GM18508 (cell line): Measurements from ENCODE around the gene PREPL.
"Not testable (repeated sequence)": the region's sequence is repeated elsewhere in the genome, so short reads cannot be mapped to it uniquely, and the experiment has no call there.

Experiments
- ATAC-seq: cut with Tn5 transposase; IDR thresholded peaks from one replicate; pipeline ENCODE4 v1.9.1; 2021; ENCODE audit warnings: moderate number of reproducible peaks; ENCODE audit not compliant: insufficient read depth, unreplicated experiment

Gene PREPL

DNA sequence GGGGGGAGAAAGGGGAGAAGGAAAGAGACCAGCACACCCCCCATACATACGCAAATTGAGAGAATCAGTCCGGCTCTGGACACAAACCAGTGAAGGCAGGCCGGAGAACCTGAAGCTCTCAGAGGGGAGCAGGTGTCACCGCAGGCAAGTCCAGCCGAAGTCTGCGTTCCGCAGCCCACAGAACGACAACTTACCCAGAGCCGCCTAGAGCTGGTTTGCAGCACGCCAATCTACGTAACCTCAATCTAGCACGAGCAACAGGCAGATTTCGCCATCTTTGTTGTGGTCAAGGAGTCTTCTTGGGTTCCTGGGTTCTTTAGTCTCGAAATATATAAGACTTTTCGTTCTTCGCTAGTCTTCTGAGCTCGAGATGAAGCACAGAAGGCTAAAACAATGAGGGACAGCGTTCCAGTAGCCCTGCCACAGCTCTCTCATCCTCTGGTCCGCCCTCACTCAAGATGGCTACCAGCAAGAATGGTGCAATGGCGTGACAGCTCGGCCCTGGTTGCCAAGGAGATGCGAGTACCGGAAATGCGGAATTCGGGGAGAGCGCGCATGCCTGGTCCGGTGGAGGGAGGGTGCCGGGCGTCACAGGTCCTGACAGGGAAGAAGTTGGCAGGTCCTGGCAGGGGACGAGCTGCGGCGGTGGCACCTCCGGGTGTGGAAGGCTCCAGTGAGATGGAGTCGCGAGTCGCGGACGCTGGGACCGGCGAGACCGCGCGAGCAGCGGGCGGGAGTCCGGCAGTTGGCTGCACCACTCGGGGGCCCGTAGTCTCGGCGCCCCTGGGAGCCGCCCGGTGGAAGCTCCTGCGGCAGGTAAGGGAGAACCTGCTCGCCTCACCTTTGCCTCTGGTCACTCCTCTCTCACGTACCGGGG, at the start of gene PREPL, which contains the start of gene CAMKMT:
Gene PREPL, minus strand, starts transcription at position 165 of the 877 bp plus-strand sequence. CDS start 15,152 bp downstream, outside the sequence.
Gene CAMKMT, plus strand, starts transcription at position 618 of the 877 bp plus-strand sequence.
- peak; percentile 46 for ATAC-seq

DNA sequence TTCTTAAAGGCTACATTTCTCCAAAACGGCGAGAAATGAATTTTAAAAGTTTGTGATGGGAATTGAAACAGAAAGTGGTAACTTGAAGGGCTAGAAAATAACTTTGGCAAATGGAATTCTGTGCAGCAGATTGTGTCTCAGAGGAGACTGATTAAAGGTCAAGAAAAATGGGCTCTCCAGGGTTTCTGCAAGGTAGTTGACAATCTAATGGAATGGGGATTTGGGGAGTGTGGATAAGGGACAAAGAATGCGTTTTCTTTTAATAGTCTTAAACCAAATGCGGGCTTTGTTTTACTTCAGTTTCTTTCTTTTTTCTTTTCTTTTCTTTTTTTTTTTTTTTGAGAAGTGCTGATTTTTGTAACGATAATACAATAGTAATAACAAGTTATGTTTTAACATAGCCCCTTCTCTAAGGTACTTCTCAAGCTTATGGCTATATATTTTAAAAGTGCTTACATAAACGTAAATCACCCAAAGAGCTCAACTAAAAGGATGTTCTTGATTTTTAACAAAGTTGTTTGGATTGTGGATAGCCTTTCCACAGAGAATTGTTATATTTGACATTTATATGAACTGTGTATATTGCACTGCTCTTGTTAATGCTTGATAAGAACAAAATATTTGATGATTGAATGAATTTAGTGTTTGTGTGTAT, 37.1 kb upstream of the PREPL start:
- ATAC-seq, result no peak

DNA sequence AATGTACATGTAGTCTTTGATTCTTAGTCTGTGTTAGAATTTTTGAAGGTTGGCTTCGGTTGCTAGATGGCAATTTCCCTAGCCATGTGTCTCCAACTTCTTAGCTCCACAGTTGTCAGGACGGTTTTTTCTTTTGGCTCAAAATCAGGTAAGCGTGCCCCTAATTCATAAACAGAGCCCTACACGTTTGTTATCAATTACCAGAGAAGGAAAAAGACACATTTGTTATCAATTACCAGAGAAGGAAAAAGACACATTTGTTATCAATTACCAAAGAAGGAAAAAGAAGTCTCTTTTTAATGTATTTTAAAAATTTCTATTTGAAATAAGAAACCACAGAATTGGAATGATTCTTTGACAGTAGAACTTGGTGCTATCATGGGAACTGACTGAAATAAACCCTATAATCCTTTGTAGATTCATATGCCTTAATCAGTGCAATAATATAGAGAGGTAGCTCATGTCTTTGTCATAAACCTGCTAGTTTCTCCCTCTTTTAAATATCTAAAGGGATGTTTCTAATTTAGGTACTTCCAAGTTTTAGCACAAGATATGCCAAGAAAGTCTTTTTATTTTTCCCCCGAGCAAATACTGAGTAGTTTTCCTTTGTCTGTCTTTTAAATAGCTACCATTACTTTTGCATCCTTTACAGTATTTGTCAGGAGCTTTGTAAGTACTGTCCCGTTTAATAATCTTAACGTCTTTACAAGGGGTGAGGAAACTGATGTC, 36.3 kb upstream of the PREPL start:
- no peak for ATAC-seq

GRCh38 chr2:44392338-44392943, 31.1 kb upstream of the PREPL start:
- ATAC-seq, result no peak

DNA sequence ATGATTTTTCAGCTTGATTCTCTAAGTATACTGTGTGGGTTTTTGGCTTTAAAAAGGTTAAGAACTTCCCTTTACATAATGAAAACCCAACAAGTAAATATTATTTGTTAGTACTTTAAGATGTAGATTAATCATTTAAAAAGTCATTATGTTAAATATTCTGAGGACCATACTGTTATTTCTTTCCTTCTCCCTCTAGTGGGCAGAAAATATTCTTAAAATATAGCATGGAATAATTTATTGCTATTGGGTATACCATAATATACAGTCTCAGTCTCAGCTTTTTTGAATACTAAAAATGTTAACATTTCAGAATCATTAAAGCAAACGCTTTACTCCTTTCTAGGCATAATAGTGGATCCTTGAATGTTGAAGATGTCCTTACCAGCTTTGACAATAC, 28.6 kb upstream of the PREPL start:
- no peak for ATAC-seq

GRCh38 chr2:44388877-44389276, 27.6 kb upstream of the PREPL start:
- ATAC-seq, result no peak

- ATAC-seq, result not testable (repeated sequence)
Observed at GRCh38 chr2:44385226-44385625, 23.9 kb upstream of the PREPL start.

- ATAC-seq, result no peak
Observed at GRCh38 chr2:44377486-44377885, 16.2 kb upstream of the PREPL start.

DNA sequence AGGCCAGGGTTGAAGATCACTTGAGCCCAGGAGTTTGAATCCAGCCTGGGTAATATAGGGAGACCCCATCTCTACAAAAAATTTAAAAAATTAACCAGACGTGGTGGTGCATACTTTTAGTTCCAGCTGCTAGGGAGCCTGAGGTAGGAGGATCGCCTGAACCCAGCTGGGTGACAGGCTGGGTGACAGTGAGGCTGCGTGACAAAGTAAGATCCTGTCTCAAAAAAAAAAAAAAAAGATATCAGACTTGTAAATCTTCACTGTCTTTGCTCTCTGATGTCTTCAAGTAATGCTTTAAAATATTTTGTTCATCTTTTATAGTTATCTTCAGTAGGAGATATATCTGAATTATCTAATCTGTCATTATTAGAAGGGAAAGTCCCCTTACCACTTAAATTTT, 11.0 kb upstream of the PREPL start:
- ATAC-seq, result no peak

DNA sequence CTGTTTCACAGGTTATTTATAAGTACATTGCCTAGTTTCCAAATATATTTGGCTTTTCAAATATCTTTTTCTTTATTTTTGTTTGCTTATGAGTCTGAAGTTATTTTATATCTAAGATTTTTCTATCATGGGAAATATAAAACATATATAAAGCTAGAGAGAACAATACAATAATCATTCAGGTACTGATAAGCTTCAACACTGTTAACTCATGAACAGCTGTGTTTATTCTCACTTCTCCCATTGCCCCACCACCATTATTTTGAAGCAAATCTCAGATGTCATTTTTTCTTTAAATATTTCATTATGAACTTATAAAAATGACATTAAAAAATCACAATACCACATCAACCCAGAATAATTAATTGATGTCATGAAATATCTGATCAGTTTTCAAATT, 10.2 kb upstream of the PREPL start:
- ATAC-seq, result no peak

GRCh38 chr2:44369392-44369791, 8.1 kb upstream of the PREPL start:
- no peak for ATAC-seq

- no peak for ATAC-seq
Observed at GRCh38 chr2:44367591-44367990, 6.3 kb upstream of the PREPL start.

DNA sequence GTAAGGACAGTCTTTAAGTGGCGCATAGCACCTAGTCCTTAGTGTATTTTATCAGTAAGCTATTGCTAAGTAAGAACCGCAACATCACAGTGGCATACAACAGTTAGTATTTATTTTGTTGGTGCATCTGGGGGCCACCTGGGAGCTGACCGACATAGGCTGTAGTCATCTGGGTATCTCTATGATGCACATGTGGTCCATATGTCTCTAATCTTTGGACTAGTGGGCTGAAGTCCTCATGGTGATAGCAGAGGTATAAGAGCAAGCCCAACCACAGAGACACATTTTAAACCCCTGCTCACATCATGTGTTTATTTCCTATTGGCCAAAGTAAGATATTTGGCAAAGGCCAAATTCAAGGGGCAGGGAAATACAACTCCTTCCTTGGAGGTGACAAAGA, 3.3 kb upstream of the PREPL start:
- no peak for ATAC-seq

DNA sequence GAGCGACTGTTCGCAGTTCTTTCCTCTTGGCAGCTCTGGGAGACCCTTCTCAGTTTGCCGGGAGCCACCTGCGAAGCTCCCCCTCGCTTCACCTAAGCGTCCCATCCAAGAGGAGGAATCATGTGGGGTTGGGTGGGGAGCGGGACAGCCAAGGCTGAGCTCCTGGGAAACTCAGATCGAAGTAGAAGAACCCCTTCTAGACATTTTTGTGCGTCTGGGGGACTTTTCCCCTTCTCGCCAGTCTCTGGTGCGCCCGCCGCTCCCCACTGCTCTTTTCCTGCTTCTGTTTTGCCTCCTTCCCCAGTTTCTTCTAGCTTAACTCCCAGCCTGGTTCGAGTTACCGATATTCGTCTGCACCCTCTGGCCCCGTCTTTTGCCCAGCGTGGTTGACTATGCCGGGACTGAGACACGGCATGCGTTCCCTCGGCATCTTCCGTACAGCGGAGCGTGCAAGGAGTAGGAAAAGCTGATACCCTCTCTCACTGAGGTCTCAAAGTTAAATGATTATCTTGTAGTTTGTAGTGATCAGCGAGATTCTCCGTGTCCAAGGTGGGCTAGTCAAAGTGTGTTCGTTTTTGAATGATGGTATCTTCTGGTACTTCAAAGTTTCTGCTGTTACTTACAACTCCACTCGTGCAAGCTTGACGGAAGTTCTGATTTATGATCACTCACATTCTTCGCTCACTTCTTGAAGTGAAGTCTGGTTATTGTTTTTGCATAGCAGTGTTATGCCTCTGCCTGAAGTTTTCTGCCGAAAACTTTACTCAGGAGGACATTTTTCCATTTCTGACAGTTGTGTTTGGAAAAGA, 1.1 kb upstream of the PREPL start:
- peak; percentile 9 for ATAC-seq

GRCh38 chr2:44360749-44361329, 455 bp downstream of the PREPL start:
- no peak for ATAC-seq

DNA sequence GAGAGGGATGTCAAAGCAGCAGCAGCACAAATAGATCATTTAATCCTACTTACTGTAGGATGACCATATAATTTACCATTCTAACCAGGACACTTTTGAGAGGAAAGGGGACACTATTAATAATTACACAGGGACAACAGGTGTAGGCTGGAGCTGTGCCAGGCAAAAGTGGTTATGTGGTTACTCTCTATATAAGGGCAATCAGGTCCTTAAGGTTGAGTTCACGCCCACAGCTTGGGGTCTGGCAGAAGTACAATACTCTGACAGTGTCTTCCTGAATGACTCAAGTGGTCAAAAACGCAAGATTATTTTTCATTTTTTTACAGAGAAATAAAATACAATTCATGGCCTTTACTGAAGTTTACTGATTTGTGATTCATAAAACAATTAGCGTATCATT, 2.8 kb downstream of the PREPL start:
- ATAC-seq, result peak; percentile 30

- no peak for ATAC-seq
Observed at GRCh38 chr2:44354761-44355160, 6.5 kb downstream of the PREPL start.

- ATAC-seq, result no peak
Observed at GRCh38 chr2:44352510-44352909, 8.8 kb downstream of the PREPL start.

DNA sequence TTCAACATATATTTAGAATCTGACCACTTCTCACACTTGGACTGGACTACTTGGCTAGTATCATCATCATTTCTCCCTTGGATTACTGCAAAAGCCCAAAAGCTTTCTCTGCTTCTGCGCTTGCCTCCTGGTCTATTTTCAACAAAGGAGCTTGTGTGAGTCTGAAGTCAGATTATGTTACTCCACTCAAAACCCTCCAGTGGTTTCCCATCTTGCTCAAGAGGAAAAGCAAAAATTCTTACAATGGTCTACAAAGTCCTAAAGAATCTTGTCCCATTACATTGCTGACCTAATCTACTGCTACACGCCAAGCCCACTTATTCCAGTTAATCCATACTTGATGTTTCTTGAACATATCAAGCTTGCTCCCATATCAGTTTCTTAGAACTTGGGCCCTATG, 9.6 kb downstream of the PREPL start:
- no peak for ATAC-seq
